GM21737 (cell line): Measurements from ENCODE around the gene MATK.

ENCODE experiments used
- ATAC-seq: cut with Tn5 transposase; IDR thresholded peaks from one replicate; pipeline ENCODE4 v1.9.1; 2021; ENCODE audit warnings: mild to moderate bottlenecking, moderate library complexity; ENCODE audit not compliant: unreplicated experiment

The MATK gene

DNA sequence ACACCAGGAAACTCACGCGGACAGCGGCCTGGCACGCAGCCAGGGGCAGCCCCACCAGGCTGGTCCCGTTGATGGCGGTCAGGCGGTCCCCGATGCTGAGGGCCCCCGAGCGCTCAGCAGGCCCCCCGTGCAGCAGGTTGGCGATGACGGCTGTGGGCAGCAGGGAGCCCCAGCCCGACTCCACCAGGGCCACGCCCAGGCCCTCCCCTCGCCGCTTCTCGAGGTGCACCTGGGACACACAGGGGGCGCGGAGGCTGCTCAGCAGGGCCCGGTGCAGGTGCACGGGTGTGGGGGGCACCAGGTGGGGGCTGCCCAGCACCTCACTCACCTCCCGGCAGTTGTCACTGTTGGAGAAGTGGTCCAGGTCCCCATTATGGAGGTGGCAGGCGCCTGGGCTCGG is 33.7 kb downstream of the MATK start:
- no peak for ATAC-seq

DNA sequence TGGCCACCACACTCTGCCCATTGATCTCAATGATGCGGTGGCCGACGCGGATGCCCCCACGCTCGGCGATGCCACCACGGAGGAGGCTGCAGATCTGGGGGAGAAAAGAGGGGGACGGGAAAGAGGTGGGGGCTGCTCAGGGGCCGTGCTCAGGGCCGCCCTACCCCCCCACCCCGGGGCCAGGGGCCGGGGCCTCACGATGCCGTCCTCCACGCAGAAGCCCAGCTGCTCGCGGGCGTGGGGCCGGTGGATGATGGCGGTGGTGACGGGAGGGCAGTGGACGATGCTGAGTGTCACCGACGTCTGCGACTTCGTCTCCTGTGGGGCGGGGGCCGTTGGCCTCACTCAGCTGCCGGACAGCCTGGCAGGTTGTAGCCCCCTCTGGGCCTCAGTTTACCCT is 34.9 kb downstream of the MATK start:
- no peak for ATAC-seq

DNA sequence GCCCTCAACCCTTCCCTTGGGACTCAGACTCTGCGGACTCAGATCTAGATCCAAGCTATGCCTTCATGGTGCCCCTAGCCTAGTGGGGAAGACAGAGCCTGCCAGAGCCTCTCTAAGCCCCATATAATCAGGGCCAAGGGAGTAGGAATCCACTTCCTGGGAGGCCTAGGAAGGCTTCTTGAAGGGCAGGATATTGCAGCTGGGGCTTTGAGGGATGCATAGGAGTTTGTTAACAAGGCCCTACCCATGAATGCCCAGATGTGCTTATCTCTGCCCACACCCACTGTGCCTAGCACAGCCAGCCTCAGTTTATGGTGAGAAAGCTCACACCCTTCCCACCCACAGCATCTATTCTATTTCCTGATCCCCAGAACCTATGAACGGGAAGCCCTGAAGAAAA is 36.0 kb downstream of the MATK start:
- ATAC-seq: no peak

DNA sequence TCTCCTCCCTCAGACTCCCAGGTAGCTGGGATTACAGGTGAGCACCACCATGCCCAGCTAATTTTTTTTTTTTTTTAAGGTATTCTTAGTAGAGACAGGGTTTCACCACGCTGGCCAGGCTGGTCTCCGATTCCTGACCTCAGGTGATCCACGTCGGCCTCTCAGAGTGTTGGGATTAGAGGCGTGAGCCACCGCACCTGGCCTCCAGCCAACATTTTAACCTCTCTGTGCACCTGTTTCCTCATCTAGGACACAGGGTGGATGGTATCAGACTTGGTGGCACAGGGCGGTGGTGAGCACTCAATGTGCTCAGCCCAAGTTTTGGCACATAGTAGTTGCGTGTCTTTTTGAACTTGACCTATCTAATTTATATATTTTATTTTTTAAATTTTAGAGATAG is 37.2 kb downstream of the MATK start:
- ATAC-seq: no peak

DNA sequence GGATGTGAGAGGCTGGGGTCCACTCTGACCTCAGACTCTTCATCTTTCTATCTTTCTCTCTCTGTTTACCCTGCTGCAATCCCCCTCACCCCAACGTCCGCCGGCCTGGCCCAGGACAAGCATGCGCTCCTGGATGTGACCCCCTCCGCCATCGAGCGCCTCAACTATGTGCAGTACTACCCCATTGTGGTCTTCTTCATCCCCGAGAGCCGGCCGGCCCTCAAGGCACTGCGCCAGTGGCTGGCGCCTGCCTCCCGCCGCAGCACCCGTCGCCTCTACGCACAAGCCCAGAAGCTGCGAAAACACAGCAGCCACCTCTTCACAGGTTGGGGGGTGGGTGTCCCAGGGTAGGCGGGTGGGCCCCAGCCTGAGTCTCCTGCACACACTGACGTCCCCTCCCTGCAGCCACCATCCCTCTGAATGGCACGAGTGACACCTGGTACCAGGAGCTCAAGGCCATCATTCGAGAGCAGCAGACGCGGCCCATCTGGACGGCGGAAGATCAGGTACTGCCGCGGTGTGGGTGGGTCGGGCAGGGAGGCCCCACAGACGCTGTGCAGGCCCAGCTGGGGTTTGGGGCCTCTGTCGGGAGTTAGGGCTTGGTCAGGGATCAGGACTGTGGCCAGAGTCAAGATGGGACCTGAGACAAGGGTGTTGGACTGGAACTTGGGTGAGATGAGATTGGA is 39.7 kb downstream of the MATK start:
- no peak for ATAC-seq

DNA sequence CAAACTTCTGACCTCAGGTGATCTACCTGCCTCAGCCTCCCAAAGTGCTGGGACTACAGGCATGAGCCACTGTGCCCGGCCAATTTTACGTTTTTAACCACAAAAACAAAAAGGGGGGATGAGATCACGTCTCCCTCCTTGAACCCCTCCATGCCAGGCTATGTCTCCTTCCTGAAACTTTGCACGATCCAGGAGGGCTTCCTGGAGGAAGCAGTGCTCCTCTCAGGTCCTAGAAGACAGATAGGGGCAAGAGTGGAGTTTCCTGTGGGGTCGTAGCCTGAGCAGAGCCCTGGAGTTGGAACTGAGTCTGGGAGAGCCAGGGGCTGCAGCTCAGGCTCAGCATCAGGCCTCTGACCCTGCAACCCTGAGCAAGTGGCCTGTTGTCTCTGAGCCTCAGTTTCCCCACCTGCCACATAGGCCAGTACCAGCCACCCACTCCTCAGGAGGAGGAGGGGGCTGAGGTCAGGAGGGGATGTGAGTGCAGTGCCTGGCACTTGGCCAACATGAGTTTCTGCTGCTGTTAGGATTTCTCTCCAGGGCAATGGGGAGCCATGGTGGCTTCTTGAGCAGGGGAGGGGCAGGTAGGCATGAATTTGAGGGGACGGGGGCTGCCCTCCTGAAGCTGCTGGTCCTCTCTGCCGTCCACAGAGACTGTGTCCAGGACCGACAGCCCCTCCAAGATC is 40.7 kb downstream of the MATK start:
- ATAC-seq: no peak

DNA sequence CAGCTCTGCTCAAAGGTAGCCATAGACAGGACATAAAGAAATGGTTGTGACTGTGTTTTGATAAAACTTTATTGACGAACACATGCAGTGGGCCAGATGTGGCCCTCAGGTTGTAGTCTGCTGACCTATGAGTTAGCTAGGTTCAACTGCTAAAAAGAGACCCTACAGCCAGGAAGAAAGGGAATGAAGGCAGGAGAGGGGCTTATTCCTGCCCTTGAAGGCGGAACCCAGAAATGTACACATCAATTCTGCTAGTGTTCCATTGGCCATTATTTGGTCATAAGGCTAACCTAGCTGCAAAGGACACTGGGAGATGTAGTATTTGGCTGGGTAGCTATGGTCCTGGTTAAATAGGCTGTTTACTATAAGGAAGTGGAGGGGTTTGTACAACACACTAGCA is 42.7 kb downstream of the MATK start:
- ATAC-seq: no peak

DNA sequence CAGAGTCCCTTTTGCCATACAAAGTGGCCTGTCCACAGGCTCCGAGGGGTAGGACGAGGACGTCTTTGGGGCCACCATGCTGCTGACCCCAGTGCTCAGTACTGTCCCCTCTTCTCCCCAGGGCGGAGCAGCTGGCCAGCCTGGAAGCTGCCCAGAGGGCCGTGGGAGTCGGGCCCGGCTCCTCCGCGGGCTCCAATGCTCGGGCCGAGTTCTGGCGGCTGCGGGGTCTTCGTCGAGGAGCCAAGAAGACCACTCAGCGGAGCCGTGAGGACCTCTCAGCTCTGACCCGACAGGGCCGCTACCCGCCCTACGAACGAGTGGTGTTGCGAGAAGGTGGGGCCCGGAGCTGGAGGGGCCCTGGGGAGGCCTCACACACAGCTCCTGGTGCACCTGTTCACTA is 45.8 kb downstream of the MATK start:
- no peak for ATAC-seq

DNA sequence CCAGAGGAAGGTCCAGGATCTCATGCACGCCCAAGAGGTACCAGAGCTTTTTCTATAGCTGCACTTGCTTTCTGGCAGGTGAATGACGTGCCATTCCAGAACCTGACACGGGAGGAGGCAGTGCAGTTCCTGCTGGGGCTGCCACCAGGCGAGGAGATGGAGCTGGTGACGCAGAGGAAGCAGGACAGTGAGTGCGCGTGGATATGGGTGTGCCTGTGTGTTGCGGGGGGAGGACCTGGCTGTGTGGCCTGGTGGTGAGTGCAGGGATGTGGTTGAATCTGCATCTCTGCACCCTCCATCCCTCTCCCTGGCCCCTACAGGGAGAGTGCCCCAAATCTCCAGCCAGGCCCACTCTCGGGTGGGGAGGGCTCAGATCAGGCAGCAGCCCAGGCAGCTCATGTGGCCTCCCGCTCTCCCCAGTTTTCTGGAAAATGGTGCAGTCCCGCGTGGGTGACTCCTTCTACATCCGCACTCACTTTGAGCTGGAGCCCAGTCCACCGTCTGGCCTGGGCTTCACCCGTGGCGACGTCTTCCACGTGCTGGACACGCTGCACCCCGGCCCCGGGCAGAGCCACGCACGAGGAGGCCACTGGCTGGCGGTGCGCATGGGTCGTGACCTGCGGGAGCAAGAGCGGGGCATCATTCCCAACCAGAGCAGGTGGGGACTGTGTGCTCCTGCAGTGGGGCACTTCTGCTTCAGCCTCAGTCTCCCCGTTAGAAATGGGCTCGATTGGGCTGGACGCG is 47.5 kb downstream of the MATK start:
- ATAC-seq: no peak

DNA sequence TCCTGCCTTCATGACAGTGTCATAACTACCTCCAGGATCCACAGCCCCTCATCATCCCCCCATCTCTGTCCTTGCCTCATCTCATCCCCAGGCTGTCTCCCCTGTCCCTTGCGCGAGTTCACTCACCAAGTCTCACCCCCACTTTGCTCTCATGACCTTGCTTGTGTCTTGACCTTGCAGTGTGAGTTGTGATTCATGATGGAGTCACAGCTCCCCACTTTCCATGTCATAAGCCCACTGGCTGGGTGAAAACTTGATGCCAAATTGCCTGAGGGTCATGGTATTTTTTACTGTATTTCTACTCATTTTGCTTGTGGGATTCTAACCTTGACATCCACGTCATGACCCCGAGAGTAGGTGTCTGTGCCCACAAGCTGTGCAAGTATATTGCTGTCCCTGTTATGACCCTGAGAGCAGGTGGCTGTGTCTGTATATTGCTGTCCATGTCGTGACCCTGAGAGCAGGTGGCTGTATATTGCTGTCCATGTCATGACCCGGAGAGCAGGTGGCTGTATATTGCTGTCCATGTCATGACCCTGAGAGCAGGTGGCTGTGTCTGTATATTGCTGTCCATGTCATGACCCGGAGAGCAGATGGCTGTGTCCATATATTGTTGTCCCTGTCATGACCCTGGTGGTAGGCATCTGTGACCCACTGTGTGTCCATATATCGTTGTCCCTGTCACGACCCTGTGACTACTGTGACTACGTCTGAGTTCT is 48.5 kb downstream of the MATK start:
- no peak for ATAC-seq

DNA sequence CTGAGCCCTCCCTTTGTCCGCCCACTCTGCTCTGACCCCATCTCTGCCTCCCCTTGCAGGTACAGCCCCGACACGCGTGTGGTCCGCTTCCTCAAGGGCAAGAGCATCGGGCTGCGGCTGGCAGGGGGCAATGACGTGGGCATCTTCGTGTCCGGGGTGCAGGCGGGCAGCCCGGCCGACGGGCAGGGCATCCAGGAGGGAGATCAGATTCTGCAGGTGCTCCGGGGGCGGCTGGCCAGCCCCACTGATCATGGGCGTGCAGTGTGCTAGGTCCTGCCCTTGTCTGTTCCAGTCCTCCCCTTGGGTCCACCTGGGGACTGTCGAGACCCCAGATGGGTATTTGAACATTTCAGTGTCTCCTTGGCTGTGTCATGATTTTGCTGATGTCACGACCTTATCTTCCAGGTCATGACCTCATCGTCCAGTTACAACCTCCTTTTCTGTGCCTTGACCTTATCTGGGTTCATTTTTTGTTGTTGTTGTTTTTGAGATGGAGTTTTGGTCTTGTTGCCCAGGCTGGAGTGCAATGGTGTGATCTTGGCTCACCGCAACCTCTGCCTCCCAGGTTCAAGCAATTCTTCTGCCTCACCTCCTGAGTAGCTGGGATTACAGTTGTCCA is 50.0 kb downstream of the MATK start:
- no peak for ATAC-seq

DNA sequence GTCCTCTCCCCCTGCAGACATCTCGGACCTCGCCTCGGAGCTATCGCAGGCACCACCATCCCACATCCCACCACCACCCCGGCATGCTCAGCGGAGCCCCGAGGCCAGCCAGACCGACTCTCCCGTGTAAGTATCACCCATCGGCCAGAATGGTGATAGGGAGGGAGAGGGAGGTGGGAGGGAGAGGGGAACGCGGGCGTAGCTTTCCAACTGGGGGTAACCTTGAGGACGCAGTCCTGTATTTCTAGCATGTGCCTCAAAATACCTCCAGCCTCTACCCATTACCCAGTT is 51.9 kb downstream of the MATK start:
- no peak for ATAC-seq

DNA sequence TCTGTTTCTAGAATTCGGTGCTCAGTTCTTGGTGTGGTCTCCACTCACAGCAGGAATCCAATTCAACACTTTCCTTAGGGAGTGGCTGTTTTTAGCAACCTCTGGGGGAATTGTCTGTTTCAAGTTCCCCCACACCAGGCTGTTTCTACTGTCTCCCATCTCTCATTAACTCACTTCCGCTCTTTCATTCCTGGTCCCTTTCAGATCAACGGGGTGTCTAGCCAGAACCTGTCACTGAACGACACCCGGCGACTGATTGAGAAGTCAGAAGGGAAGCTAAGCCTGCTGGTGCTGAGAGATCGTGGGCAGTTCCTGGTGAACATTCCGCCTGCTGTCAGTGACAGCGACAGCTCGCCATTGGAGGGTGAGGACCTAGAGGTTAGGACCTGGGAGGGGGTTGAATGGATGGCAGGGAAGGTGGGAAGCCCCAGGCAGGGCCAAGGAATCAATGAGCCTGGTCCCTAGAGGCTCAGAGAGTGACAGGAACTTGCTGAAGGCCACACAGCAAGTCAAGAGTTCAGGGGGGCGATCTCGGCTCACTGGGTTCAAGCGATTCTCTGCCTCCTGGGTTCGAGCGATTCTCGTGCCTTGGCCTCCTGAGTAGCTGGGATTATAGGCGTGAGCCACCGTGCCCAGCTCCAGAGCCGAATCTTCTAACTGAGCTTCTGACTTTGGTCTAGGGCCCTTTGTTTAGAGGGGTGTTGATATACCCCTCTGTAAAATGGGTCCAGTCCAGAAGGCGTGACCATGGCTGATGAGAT is 52.5 kb downstream of the MATK start:
- ATAC-seq: no peak

DNA sequence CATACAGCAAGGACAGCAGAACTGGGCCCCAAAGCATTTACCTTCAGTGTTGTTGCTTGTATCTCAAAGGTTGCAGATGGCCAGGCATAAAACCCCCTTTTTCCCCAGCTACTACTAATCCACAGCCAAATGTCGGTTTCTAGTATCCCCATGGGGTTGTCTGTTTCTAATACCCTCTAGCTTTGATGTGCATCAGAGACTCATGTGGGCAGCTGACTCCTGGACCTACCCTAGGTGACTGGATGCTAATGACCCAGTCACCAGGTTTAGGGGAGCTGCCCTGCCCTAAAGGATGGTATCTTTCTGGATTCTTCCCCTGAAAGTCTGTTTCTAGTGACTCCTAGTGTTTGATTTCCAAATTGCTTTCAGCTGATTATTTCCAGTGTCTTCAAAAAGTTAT is 54.1 kb downstream of the MATK start:
- ATAC-seq: no peak

DNA sequence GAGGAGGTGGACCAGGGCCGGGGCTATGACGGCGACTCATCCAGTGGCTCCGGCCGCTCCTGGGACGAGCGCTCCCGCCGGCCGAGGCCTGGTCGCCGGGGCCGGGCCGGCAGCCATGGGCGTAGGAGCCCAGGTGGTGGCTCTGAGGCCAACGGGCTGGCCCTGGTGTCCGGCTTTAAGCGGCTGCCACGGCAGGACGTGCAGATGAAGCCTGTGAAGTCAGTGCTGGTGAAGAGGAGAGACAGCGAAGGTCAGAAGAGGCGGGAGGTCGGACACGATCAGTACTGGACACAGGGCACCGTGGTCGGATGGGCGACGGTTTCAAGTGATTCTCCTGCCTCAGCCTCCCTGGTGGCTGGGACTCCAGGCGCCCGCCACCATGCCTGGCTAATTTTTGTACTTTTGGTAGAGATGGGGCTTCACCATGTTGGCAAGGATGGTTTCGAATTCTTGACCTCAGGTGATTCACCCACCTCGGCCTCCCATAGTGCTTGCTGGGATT is 55.7 kb downstream of the MATK start:
- no peak for ATAC-seq
